DMS 273 (cell line): ENCODE data around the gene GLCE.
"Not testable (repeated sequence)": the region's sequence is repeated elsewhere in the genome, so short reads cannot be mapped to it uniquely, and the experiment has no call there.

Experiments
- DNase-seq: peaks from one replicate; lab custom pipeline; 2025; ENCODE audit not compliant: unreplicated experiment; lab: John Stamatoyannopoulos, UW

The GLCE gene

DNA sequence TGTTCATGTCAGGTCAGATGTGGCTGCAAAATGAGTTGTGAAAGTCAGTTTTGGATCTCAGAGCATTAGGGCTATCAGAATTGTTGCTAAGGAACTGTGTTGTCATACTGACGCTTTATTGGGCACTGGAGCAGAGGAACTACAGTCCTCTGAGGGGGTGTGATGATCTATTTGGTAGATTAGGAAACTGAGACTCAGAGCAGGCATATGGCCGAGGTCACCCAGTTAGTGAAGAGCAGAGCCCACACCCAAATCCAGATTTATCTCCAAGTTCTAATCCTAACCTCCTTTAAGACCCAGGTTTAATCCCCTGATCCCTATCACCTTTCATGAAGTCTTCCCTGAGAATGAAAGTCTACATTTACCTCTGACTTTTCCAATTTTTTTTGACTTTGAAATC is 25.6 kb upstream of the GLCE start:
- no peak for DNase-seq

DNA sequence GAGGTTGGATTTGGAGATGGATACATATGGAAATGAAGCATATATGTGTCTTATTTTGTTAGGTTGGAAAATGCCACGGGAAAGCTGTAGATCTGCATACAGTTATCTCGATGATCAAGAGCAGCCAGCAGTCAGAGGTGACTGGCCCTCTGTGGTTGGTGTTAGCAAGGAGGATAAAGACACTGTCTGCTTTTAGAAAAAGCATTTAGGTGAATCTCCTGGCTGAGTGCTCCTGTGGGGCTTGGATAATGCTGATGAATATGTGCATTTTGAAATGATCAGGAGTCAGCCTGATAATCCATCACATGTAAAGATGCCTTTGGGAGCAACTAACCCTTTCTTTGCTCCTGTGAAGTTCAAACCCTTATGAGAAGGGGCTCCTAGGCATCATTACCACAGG is 24.9 kb upstream of the GLCE start:
- no peak for DNase-seq

DNA sequence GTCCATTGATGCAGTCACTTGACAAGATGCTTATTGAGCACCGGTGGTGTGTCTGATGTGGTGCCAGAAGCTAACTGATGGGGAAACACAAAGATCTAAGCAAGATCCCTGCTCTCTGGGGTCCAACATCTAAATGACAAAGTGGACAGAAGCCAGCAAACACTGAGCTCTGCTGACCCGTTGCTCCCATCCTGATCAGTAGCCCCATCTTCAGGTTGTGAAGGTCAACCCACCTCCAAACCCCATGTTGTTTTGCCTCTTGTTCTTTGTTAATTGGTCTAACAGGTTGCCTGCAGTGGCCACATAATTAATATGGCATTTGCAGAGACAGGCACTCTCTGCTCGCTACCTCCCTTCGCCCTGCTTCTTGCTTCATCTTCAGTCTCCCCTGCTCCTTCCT is 21.5 kb upstream of the GLCE start:
- no peak for DNase-seq

DNA sequence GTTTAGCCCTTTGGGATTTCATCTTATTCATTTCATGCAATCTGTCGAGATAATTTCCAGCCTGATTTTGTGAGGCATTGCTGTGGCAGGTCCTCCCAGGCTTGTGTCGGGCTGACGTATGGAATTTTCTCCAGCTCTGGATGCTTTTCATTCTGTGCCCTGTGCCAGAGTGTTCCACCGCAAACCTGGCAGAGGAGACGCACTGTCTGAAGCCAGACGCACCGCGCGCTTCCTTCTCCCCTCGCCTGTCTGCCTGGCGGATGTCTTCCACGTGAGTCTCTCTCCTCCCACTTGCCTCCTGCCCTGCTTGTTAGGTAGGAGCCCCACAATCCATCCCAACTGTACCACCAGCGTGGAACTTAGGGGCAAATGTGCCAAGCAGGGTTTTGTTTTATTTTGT is 20.1 kb upstream of the GLCE start:
- peak; percentile 91 for DNase-seq

DNA sequence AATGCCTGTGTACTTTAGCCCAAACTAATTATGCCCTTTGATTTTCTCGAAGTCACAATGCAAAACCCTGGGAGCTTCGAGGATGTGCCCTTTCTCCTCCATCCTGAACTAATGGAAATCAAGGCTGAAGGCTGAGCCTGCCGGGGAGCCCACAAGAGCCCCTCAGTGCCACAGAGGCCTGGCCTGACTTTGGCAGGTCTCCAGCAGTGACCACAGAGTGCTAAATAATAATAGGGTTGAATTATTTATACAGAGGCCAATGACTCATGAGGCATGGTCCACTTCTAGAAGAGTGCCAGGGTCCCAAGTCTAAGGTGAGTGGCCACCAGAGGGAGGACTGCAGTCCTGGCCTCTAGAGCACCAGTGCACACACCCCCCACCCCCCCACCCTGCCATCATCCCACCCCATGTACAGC is 19.1 kb upstream of the GLCE start:
- DNase-seq: peak; percentile 38

DNA sequence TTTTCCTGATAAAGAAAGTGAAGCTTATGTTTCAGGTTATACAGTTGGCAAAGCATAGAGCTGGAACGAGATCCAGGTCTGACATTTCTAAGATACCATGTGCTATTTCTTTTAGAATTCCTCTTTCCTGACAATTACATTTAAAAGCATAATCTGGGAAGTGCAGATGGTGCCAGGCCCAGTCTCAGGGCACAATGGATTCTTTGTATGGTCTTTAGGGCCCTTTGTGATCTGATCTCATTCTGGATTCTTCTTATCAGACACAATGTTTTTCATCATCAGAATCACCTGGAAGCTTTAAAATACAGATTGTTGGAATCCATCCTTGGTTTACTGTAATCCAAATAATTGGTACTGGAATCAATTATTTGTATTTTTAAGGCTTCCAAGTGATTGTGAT is 18.6 kb upstream of the GLCE start:
- DNase-seq: no peak

DNA sequence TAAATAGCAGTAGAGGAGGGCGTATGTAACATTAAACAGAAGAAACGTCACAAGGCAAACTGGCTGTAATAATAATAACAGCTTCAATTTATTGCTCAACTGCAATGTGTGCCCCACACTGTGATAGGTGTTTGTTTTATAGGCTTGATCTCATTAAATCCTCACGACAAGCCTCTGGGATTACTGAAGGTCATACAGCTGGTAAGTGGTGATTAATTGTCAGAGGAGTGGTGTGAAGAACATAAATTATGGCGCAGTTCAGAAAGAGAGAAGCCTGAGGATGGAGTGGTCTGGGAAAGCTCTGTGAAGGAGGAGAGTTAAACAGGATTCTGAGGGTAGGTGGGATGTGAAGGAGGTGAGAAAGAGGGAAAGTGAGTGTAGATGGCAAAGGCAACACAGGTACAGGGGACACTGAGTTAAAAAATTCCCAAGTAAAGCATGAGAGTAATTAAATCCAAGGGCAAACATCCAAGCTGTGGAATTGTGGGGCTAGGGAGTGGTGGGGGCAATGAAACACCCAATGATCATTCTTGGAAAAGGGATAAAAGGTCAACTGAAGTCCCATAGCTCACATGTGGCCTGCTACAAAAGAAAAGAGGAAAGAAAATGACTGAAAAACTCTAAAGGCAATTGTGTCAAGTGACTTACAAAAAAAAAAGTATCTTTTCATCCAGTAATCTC is 16.5 kb upstream of the GLCE start:
- no peak for DNase-seq

DNA sequence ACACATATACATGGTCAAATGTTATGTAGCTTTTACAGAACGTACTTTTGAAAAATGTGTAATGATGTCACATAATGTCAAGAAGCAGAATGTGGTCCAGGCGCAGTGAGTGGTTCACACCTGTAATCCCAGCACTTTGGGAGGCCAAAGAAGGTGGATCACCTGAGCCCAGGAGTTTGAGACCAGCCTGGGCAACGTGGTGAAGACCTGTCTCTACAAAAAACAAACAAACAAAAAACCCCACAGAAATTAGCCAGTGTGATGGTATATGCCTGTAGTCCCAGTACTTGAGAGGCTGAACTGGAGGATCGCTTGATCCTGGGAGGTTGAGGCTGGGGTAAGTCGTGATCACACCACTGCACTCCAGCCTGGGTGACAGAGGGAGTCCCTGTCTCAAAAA is 15.9 kb upstream of the GLCE start:
- no peak for DNase-seq

DNA sequence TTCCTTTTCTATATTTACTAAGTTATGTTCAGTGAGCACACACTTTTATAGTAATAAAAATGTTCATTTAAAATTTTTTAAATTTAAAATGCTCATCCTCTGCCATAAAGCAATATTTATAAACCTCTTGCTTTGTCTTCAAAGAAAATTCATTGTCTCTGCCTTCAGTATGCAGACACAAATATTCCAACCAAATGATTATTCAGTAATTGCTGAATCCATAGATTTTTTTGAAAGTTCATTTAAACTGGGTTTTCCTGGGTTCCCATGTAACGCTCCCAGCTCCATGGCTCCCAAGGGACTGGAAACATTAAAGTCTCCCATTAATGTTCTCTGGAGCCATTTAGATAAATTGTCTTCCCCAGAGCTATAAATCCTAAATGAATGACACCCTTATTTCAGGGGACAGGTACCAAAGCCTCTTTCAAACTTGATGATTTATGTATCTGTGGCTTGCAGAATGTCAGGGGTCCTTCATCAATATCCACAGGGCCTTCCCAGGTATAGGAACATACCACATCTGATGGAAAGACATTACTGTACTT is 15.2 kb upstream of the GLCE start:
- no peak for DNase-seq

DNA sequence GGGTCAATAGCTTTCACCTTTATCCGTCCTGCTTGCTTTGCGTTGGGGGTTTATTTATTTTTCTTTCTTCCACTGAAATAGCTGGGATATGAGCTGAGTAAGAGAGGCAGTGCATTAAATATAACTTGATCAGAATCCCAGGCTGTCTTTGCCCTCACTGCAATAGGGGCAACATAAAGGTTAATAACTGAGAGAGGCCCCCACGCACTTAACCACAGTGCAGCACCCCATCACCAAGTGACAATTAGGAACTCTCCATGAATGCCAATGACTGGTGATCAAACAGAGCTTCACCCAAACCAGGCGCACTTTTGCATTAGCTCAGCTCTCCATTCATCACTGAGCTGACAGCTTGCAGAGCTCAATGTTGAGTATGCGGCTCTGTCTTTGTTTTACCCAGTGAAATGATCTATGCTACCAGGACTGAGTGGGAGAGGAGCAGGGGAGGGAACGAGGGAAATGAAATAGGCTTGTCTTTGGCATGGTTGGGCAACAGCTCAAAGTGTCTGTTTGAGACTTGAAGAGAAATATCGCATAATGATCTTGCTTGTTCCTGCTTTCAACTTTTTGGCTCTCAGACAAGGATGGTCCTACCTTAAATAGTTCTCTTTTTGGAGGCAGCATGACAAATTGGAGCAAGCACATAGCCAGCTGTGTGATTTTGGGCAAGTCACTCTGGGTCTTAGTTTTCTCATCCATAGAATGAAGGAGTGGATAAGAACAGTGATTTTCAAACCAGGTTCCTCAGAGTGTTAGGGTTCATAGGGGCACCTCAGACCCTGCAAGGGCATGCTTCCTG is 14.5 kb upstream of the GLCE start:
- peak; percentile 61 for DNase-seq

DNA sequence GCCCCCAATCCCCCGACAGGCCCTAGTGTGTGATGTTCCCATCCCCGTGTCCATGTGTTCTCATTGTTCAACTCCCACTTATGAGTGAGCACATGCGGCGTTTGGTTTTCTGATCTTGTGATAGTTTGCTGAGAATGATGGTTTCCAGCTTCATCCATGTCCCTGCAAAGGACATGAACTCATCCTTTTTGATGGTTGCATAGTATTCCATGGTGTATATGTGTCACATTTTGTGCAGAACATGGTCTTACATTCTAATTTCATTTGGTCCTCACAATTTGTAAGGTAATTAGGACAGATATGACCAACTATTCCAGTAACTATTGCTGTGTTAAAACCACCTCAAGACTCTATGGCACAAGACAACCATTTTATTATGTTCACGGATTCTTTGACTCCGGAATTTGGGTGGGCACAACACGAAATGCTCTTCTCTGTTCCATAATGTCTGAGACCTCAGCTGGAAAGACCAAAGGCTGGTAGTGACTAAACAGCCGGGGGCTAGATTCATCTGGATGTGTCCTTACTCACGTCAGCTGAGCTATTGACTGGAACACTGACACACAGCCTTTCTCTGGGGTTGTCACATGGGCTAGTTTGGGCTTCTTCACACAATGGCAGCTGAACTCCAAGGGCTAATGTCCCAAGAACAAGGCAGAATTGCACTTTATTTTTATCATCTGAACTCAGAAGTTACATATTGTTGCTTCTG is 13.6 kb upstream of the GLCE start:
- DNase-seq: no peak

DNA sequence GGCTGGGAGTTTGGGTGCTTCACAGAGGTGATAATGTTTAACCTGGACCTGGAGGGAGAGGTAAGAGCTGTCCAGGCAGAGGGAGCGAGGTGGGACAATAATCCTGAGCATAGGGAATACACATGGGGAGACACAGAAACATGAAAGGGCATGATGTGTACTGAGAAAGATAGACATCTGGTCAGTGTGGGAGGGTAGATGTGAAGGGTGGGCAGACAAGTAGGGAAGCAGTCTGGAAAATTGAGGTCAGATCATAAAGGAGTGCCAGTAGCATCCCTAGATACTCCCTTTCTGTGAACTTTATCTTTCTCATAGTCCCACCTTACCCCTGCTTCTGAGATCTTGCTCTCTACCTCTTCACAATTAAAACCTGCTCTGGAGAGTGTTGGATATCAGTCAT is 12.0 kb upstream of the GLCE start:
- no peak for DNase-seq

DNA sequence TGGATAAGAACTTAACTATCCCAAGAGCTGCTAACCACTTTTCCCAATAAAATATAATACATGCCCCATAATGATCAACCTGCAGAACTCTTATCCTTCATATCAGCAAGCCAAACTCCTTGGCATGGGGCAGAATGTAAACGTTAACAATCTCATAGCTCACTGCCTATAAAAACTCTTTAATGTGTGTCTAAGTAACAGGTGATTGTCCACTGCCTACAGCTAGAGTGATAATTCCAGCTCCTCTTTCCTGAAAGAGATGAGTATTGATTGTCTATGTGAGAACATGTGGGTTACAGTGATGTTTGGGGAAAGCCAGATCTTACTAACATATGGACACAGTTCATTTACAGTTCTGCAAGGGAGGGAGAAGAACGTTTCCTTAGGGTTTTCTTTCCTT is 11.3 kb upstream of the GLCE start:
- no peak for DNase-seq

DNA sequence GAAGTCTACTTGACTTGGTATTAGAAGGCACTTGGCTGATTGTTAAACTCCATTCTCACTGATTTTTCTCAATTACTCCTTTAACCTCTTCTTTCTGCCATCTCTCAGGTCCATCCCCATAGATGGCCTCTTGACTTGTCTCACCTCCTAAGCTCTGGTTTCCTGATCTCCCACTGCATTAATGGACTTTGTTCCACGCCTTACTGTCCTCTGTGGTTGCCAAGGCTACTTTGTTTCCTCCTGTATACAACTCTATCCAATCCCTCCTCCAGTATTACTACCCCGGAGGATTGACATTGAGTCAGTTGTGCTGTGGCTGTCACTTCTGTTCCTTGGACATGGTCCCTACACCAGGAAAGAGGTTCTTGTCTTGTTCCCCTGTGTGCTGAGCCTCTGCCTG is 10.6 kb upstream of the GLCE start:
- DNase-seq: no peak

DNA sequence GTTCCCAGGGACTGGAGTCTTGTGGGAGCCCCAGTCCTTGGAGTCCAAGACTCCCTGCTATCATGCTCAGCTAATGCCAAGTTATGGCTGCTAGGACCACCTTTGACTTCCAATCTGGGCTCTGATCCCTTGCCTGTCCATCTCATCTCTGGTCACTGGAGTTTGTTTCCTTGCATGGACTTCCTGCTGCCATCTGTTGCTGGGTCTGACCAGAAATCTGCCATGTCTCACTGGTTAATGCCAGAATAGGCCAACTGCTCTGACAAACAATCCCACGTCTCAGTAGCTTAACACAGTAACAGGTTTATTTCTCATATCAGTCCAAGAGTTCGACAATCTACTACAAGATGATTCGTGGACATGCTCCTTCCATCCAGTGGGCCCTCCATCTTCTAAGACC is 10.1 kb upstream of the GLCE start:
- DNase-seq: no peak

DNA sequence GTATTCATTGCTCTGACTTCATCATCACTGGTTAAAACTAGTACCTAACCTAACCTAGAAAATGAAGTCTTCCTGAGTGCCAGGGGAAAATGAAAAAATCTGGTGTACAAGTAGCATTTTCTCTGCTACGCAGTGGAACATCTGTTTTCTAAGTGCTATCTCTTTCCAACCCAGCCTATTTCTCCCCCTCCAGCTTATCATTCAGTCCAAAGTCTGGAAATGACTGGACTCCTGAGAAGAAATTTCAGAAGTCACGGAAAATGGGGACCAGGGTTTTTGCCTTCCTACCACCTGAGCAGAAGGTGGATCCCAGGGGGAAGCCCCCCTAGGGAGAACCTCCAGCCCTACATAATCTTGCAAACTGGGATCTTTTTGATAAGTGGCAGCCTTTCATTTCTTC is 9.6 kb upstream of the GLCE start:
- DNase-seq: no peak

DNA sequence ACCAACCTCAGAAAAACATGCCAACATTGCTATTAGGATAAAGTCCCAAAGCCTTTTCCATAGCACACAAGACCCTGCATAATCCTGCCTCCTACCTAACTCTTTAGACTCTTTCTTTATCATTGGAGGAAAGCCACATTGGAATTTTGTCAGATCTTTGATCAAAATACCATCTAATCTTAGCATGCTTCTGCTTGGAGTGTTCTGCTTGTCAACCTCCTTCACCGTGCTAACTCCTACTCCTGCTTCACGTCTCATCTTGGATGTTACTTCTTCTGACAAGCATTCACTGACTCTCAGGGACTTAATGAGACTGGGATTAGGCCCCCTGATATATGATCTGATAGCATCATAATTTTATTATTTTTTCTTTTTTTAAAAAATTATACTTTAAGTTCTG is 7.4 kb upstream of the GLCE start:
- no peak for DNase-seq

DNA sequence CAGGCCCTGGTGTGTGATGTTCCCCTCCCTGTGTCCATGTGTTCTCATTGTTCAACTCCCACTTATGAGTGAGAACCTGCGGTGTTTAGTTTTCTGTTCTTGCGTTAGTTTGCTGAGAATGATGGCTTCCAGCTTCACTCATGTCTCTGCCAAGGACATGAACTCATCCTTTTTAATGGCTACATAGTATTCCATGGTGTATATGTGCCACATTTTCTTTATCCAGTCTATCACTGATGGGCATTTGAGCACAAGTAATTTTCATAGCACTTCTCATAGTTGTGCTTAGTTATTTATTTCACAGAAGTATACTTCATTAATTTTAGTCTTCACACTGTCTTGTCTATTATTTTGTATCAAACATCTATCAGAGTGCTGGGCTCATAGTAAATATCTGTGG is 6.8 kb upstream of the GLCE start:
- DNase-seq: not testable (repeated sequence)

DNA sequence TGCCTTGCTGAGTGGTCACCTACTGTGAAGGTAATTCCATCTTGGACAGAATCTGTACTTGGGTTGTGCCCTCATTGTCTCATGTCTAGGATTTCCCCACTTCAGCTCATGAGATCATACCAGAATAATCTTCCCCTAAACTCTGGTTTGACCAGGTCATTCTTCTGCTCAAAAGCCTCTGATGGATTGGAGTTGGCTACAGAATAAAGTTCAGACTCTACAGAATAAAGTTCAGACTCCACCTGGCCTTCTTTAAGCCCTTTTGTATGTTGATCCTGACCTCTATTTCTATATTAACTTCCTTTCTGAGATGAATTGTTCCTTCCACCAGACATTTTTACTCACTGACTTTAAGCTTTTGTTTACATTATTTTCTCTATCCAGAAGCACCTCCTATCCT is 6.4 kb upstream of the GLCE start:
- DNase-seq: no peak

DNA sequence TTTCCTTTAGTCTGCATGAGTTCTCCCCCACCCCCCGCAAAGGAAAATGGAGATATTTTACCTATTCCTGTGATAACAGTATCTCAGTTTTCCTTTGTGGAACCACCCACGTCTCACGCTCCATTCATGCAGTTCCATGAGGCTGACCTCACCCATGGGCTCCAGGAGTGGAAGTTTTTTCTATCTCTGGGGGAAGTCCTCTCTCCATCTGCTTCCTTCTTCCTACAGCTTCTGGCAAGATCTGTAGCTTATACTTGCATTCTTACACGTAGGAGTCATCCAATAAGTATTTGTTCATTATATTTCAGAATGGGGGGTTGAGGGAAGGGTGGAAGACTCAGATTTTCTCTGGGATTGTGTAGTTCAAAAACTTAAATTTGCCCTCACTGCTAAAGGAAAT is 5.8 kb upstream of the GLCE start:
- DNase-seq: no peak

DNA sequence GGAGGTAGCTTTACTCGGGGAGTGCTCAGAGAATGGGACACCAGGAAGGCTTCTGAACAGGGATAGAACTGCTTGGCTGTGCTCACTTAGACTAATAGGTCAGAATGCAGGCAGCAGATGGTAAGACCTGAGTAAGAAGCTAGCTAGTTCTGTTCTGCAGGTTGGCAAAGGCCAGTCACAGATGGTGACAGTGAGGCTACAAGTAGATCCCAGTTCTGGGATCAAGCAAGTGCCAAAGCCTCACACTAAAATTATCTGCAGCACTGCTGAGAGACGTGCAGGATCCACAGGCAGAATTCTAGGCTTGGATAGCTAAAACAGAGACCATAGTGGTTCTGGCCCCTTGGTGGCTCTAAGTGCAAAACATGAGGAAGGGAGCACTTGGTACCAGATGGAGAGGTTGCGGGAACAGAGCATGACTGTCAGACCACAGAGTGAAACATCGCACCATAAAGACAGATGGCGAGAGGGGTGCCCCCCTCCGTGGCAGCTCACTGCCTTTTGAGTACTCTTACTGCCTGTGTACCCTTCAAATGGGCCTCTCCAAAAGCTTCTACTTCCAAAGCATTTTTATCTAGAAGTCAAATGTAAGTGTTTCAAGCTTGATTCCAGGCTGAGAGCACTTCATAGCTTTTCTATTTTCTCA is 3.6 kb upstream of the GLCE start:
- DNase-seq: peak; percentile 97
